ENCODE results near the gene LMLN. TPM values are rescaled to one million over a fixed set of nuclear protein-coding genes. Genes with fewer than 3 reads are reported as not detected.
A peak's percentile ranks its signal among the peaks of the same experiment; 100 is the strongest.
"Not testable (repeated sequence)": the region's sequence is repeated elsewhere in the genome, so short reads cannot be mapped to it uniquely, and the experiment has no call there.

LMLN gene
- total RNA-seq, 2 donors from 2014 or later = 2.4 to 8.4 TPM

DNA sequence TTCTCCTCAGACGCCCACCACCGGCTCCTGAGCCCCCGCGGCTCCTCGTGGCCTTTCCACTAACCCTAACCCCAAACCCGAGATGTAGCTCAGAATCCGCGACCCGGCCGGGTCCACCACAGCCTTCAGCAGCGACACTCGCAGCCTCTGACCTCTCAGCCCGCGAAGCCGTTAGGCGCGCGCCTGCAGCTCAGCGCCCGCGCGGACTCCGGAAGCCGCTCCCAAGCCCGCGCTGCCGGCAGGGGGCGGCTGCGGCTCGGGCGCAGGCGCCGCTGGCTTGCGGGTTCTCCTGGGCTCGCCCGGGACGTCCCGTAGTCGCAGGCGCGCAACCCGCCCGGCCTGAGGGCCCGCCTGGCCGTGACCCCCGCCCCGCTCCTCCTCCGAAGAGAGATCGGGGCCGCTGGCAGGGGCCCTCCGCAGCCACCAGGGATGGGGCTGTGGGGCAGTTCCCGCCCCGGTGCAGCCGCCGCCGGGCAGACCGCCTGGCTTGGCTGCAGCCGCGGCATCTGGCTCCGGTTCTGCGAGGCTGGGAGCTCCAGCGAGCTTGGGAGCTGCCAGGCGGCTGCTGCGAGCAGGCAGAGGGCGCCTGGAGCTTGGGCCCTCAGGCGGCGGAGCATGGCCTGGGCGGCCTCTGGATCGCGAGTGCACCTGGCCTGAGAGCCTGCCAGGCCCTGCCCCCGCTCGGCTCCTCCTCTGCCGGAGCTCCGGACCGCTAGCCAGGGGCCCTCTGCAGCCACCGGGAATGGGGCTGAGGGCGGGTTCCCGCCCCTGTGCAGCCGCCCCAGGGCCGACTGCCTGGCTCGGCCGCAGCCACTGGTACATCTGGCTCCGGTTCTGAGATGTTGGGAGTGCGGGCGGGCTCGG is 120.7 kb downstream of the LMLN start:
- DNase-seq (ENCODE audit: low spot score in 2 of 2) (peak; percentile 87), ATAC-seq (peak; percentile 89 to 92)
- H3K9me3 Mint-ChIP-seq = peaks cover 0 to 8% of the 10 kb centered on the region in 2 donors
- peaks cover 0 to 4% of the 10 kb centered on the region in 2 donors for H3K36me3 Mint-ChIP-seq
- peak overlapping the region; percentile 29 to 88 for H3K27ac Mint-ChIP-seq

DNA sequence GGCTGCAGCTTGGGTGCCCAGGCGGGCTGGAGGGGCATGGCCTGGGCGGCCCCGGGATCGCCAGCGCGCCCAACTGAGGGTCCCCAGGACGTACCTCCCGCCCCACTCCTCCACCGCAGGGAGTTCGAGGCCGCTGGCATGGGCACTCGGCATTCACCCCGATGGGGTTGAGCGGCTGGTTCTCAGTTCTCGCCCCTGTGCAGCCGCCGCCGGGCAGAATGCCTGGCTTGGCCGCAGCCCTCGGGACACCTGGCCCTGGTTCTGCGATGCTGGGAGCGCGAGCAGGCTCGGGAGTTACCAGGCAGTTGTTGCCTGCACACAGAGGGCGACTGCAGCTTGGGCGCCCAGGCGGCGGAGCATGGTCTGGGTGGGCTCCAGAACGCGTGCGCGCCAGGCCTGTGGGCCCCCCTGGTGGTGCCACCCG is 121.4 kb downstream of the LMLN start:
- Mint-ChIP-seq H3K36me3 (peaks cover 0 to 4% of the 10 kb centered on the region in 2 donors), H3K27ac (no peak overlapping the region), H3K9me3 (peaks cover 0 to 8% of the 10 kb centered on the region in 2 donors)
- DNase-seq (ENCODE audit: low spot score in 2 of 2) (no peak), ATAC-seq (no peak)

DNA sequence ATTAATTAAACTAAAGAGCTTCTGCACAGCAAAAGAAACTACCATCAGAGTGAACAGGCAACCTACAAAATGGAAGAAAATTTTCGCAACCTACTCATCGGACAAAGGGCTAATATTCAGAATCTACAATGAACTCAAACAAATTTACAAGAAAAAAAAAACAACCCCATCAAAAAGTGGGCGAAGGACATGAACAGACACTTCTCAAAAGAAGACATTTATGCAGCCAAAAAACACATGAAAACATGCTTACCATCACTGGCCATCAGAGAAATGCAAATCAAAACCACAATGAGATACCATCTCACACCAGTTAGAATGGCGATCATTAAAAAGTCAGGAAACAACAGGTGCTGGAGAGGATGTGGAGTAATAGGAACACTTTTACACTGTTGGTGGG is 122.2 kb downstream of the LMLN start:
- H3K36me3 Mint-ChIP-seq; ATAC-seq; DNase-seq (ENCODE audit: low spot score in 2 of 2); H3K9me3 Mint-ChIP-seq; H3K27ac Mint-ChIP-seq: not testable (repeated sequence)

DNA sequence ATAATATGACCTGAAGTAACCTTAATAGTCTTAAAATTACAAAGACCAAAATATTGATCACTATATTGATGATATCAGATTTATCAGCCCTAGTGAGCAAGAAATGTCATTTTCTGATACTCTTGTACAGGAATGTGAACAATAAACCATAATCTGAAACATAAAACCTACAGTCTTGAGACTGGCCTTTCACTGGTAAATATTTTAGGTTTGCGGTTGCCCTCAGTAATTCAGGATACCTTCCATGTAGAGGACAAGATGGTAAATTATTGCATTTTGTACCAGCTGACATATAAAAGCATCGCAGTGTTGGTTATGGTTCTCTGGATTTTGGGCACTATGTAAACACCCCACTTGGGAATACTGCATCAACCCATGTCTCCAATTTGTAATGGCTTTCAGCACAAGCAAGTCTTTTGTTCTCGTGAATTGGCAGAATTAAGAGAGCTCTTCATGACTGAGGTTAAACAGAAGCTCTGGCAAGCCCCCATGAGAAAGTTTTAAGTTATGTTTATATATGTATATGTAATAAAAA is 128.5 kb downstream of the LMLN start:
- H3K9me3 Mint-ChIP-seq = peaks cover 0 to 6% of the 10 kb centered on the region in 2 donors
- H3K27ac Mint-ChIP-seq = no peak overlapping the region
- no peak for ATAC-seq
- no peak for DNase-seq (ENCODE audit: low spot score in 2 of 2)
- H3K36me3 Mint-ChIP-seq = peaks cover 0 to under 1% of the 10 kb centered on the region in 2 donors

DNA sequence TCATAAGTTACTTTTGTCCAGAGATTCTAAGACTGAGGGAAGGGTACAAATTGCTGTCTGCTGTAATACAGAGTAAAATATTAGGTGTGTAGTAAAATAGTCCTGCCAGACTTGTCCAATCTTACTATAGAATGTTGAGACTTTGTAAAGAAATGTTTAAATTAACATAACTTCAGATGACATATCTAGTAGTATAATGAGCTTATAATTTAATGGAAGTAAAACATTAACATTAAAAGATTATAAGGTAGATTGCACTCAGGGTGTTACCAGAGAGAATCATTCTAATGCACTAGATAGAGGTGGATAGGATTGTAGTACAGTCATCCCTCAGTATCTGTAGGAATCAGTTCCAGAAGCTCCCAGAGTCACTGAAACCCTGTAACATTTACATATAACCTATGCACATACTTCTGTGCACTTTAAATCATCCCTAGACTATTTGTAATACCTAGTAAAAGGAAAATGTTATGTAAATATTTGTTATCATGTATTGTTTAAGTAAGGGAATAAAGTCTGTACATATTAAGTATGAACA is 130.8 kb downstream of the LMLN start:
- Mint-ChIP-seq H3K36me3 (peaks cover 2 to 8% of the 10 kb centered on the region in 2 donors), H3K9me3 (peaks cover under 1 to 6% of the 10 kb centered on the region in 2 donors), H3K27ac (no peak overlapping the region)
- ATAC-seq = no peak
- DNase-seq (ENCODE audit: low spot score in 2 of 2) = no peak

DNA sequence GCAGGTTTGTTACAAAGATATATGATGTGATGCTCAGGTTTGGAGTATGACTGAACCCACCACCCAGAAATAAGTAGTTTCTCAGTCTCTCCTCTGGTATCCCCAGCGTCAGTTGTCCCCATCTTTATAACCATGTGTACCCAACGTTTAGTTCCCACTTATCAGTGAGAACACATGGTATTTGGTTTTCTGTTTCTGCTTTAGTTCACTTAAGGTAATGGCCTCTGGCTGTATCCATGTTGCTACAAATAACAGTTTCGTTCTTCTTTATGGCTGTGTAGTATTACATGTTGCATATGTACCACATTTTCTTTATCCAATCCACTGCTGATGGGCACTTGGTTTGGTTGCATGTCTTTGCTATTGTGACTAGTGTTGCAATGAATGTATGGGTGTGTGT is 132.3 kb downstream of the LMLN start:
- no peak overlapping the region for H3K27ac Mint-ChIP-seq
- DNase-seq (ENCODE audit: low spot score in 2 of 2) (no peak), ATAC-seq (no peak)
- H3K36me3 Mint-ChIP-seq = peaks cover 8% of the 10 kb centered on the region in 2 donors
- peaks cover 6 to 8% of the 10 kb centered on the region in 2 donors for H3K9me3 Mint-ChIP-seq

DNA sequence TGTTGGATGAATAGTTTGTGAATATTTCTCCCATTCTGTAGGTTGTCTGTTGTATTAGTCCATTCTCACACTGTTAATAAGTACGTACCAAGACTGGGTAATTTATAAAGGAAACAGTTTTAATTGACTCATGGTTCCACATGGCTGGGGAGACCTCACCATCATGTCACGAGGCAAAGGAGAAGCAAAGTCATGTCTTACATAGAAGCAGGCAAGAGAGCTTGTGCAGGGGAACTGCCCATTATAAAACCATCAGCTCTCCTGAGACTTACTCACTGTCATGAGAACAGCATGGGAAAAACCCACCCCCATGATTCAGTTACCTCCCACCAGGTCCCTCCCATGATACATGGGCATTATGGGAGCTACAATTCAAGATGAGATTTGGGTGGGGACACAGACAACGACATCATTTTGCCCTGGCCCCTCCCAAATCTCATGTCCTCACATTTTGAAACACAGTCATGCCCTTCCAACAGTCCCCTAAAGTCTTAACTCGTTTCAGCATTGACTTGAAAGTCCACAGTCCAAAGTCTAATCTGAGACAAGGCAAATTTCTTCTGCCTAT is 133.2 kb downstream of the LMLN start:
- peaks cover 8 to 10% of the 10 kb centered on the region in 2 donors for H3K36me3 Mint-ChIP-seq
- ATAC-seq = no peak
- H3K9me3 Mint-ChIP-seq = peaks cover 7 to 8% of the 10 kb centered on the region in 2 donors
- no peak overlapping the region for H3K27ac Mint-ChIP-seq
- no peak for DNase-seq (ENCODE audit: low spot score in 2 of 2)

Other genes with a start within 250 kb of the LMLN start
- 10 to 100 TPM; 26.0 to 49.3 TPM for gene RUBCN, start 223.3 kb upstream of the LMLN start, total RNA-seq
- gene FYTTD1, start 210.3 kb upstream of the LMLN start, total RNA-seq = 10 to 100 TPM; 23.1 to 29.4 TPM
- 10 to 100 TPM; 25.0 to 74.9 TPM for gene LRCH3, start 169.0 kb upstream of the LMLN start, total RNA-seq
- gene RPL35A, start 10.0 kb upstream of the LMLN start, total RNA-seq = 1,000 to 10,000 TPM; 1,604 to 1,708 TPM